ENCODE data around the gene RASD1.
"Not testable (repeated sequence)": the region's sequence is repeated elsewhere in the genome, so short reads cannot be mapped to it uniquely, and the experiment has no call there.

The RASD1 gene

DNA sequence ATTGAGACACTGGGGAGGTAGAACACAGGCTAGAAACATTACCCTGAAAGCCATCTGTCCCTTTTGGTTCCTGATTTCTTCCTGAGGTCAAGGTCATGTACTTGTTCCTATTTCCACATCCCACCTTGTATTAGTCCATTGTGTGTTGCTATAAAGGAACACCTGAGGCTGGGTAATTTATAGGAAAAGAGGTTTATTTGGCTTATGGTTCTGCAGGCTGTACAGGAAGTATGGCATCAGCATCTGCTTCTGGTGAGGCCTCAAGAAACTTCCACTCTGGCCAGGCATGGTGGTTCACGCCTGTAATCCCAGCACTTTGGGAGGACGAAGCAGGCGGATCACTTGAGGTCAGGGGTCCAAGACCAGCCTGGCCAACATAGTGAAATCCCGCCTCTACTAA, 26.8 kb downstream of the RASD1 start:
- no peak for DNase-seq (ENCODE audit: low read depth)

- no peak for DNase-seq (ENCODE audit: low read depth)
Measured at GRCh38 chr17:17468217-17469010, 27.8 kb downstream of the RASD1 start.

DNA sequence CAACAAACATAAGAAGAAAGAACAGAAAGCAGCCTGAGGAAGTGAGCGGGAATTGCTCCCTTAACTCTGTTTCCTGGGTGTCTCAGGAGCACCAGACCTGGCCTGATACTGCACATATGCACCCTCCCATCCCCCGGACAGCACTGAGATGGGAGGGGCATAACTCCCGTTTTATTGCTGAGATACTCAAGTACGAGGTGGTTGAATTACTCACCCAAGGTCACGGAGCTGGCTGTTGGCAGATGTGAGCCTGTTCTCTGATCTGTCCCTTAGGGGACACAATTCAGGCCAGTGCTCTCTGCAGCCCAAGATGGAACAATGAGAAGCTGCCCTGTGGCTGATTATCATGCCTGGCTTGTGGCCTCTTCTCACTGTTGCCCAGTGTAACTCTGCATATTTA, 28.5 kb downstream of the RASD1 start:
- peak; percentile 42 for DNase-seq (ENCODE audit: low read depth)

DNA sequence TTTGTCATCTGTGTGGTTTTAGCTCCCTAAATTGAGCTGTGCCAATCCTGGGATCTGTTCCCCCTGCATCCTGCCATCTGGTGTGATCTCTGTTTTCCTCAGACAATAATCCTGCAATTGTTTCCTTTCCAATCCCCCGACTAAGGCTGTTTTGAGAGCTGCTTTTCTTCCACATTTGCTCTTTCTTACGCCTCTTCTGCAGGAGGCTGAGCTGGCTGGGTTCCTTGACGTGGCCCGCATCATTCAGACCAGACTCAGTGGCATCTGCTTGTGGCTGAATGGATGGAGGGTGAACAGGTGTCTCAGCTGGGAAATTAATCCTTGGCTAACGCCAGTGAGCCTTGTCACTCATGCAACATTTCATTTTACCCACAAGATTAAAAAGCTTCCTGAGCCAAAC, 29.2 kb downstream of the RASD1 start:
- no peak for DNase-seq (ENCODE audit: low read depth)

GRCh38 chr17:17466511-17466910, 29.7 kb downstream of the RASD1 start:
- DNase-seq (ENCODE audit: low read depth): no peak

DNA sequence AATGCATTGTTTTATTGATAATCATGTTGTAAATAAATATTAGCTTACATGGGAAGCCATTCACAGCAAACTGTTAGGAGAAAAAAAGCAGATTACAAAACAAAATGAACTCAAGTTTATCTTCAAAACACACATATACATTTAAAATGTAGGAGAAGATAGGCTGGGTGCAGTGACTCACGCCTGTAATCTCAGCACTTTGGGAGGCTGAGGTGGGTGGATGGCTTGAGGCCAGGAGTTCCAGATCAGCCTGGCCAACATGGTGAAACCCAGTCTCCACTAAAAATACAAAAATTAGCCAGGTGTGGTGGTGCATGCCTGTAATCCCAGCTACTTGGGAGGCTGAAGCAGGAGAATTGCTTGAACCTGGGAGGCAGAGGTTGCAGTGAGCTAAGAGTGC, 30.3 kb downstream of the RASD1 start:
- DNase-seq (ENCODE audit: low read depth): not testable (repeated sequence)

- DNase-seq (ENCODE audit: low read depth): no peak
Measured at GRCh38 chr17:17463821-17464220, 32.4 kb downstream of the RASD1 start.

- no peak for DNase-seq (ENCODE audit: low read depth)
Measured at GRCh38 chr17:17462048-17462824, 34.0 kb downstream of the RASD1 start.

DNA sequence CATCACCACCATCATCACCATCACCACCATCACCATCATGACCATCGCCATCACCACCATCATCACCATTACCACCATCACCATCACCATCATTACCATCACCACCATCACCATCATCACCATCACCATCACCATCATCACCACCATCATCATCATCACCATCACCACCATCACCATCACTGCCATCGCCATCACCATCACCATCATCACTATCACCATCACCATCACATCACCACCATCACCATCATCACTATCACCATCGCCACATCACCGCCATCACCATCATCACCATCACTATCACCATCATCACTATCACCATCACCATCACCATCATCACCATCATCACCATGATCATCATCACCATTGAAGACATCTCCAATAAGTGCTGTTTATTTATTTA, 36.2 kb downstream of the RASD1 start:
- no peak for DNase-seq (ENCODE audit: low read depth)

- no peak for DNase-seq (ENCODE audit: low read depth)
Measured at GRCh38 chr17:17457680-17458079, 38.5 kb downstream of the RASD1 start.

- DNase-seq (ENCODE audit: low read depth): no peak
Measured at GRCh38 chr17:17456251-17456650, 39.9 kb downstream of the RASD1 start.

DNA sequence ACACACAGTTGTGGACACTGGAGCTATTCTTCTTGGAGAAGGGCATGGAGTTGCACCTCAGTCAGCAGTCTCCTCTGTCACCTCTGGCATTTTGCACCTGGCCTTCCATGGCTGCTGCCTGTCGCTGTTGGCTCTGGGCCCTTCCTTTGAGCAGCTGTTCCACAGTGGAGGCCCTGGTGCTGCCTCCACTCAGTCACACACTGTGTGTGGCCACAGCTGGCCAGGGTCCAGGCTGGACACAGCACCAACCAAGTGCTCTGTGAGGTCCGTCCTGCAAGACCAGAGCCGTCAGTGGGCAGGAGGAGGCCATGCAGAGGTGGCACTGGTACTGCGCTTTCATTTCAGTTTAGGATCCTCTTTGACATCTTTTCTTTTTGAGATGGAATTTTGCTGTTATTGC, 41.0 kb downstream of the RASD1 start:
- no peak for DNase-seq (ENCODE audit: low read depth)

DNA sequence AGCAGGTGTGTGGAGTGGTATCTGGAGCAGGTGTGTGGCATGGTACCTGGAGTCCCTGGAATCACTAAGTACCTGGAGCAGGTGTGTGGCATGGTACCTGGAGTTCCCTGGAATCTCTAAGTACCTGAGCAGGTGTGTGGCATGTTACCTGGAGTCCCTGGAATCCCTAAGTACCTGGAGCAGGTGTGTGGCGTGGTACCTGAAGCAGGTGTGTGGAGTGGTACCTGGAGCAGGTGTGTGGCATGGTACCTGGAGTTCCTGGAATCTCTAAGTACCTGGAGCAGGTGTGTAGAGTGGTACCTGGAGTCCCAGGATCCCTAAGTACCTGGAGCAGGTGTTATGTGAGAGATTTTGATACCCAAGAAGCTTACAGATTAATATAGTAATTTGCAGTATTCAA, 41.5 kb downstream of the RASD1 start:
- not testable (repeated sequence) for DNase-seq (ENCODE audit: low read depth)

- no peak for DNase-seq (ENCODE audit: low read depth)
Measured at GRCh38 chr17:17454276-17454675, 41.9 kb downstream of the RASD1 start.

DNA sequence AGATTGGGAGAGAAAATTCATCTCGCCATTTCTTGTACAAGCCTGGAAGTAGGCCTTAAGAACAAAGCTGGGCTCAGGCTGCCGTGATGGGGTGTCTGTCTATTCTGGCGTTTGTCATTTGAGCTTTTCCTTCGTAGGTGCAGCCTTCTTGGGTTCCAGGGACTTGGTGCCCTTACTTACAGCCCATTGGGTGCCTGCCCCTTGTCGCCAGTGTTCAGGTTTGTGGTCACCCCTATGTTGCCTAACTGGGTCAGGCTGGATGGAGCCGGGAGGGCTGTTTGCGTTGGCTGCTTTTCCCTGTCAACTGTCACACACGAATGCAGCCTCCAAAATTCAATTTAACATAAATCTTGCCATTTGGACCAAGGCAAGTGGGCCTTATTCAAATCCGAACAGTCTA, 43.1 kb downstream of the RASD1 start:
- DNase-seq (ENCODE audit: low read depth): no peak

DNA sequence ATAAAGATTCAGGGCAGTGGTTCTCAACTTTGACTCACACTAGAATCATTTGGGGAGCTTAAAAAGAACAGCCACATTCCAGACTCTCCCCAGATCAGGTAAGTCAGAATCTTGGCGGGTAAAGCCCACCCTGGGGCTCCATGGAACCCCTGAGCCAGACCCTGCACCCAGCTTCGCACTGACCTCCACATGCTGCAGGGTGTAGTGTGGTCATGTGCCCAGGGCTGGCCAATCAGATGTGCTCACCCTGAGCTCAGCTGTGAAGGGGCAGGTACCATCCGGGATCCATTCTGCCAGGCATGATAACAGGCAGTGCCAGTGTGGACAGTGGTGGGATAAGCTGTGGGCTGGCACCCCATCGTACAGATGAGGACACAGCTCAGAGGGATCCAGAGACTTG, 47.5 kb downstream of the RASD1 start:
- DNase-seq (ENCODE audit: low read depth): no peak

DNA sequence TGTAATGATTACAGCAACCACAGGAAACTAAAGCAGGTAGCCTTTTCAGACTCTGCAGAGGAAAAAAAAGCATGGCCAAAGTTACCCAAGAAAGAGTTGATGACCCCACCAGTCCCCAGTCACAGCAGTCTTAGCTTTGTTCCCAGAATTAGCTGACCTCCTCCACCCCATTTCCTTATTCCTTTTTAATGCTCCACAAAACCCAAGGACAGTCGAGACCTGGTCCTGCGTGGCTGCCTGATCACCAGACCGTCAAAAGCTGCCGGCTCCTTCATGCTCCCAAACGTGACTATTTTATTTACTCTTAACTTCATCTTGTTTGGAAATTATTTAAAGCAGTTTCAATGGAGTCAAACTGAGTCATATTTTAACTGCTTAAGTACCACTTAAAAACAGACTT, 48.1 kb downstream of the RASD1 start:
- DNase-seq (ENCODE audit: low read depth): no peak

- DNase-seq (ENCODE audit: low read depth): no peak
Measured at GRCh38 chr17:17447264-17447663, 48.9 kb downstream of the RASD1 start.

- DNase-seq (ENCODE audit: low read depth): no peak
Measured at GRCh38 chr17:17446666-17447155, 49.5 kb downstream of the RASD1 start.

- peak; percentile 95 for DNase-seq (ENCODE audit: low read depth)
Measured at GRCh38 chr17:17445925-17446665, 50.1 kb downstream of the RASD1 start.

DNA sequence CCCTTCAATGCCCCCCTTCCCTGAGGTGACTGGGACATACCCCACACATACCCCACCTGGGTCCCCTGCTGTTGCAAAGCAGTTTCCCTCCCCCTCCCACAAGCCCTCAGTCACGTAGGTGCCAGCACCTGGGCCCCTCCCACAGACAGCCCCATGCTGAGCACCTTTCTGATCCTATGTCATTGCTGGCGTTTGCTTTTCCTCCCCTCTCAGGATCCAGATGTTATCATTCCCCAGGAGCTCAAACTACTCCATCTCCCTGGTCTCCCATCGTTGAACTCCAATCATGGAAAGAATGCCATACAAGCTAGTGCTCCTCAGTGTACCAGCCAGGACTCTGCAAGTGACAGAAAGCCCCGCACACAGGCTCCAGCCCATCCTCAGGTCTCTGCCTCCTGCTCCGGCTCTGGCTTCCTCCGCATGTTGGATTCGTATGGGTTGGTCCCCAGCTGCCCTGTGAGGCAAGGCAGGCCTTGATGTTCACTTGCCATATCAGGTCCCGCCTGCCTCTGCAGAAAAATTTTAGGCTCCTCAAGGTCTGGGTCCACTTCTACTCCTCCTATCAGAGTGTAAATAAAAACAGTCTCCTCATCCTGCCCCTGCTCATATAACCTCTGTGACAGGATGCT, 50.8 kb downstream of the RASD1 start:
- DNase-seq (ENCODE audit: low read depth): no peak
